Measurements from ENCODE around the gene DACH1.

DACH1 gene

DNA sequence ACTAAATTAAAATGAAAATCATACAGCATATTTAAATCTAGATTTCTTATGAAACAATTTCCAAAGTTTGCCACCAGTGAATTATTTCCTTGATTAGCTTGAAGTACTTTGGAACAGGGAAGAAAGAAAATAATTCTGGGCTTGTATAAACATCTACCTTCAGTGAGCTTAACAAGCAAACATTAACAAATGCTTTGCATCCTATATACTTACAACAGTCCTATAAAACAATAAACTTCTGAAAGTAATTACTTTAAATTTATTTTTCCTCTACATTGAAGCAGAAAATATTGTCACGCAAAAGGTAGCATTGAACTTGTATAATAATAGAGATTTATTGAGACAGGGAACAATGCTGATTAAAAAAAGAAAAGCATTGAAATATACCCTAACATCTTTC, 164.8 kb downstream of the DACH1 start:
- DNase-seq (ENCODE audit: low spot score) = no peak

- no peak for DNase-seq (ENCODE audit: low spot score)
These were observed 165.3 kb downstream of the DACH1 start for GRCh38 chr13:71701741-71702140.

- DNase-seq (ENCODE audit: low spot score) = no peak
These were observed 167.7 kb downstream of the DACH1 start for GRCh38 chr13:71699342-71699741.

- no peak for DNase-seq (ENCODE audit: low spot score)
These were observed 171.3 kb downstream of the DACH1 start for GRCh38 chr13:71695662-71696061.

GRCh38 chr13:71685072-71685471, 181.9 kb downstream of the DACH1 start:
- DNase-seq (ENCODE audit: low spot score) = no peak

- no peak for DNase-seq (ENCODE audit: low spot score)
These were observed 184.9 kb downstream of the DACH1 start for GRCh38 chr13:71681901-71682613.

DNA sequence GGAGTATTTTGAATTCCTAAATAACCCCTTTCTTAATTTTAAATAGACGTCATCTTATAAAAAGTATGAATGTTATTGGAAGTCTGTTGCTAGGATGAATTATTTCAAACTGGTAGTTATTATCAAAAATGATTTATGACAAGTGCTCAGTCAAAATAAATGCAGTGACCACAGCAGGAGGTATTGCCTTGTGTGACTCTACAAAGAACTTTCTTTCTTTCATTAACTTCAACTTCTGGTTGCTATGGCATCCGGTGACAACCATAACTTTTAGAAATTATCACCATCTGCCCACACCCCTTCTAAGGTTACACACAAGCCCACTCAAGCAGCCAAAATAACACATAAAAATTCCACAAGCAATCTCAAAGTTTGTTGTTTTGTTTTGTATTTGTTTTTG, 189.9 kb downstream of the DACH1 start:
- DNase-seq (ENCODE audit: low spot score) = no peak

- DNase-seq (ENCODE audit: low spot score) = no peak
These were observed 194.5 kb downstream of the DACH1 start for GRCh38 chr13:71672512-71672911.

GRCh38 chr13:71663431-71663830, 203.6 kb downstream of the DACH1 start:
- no peak for DNase-seq (ENCODE audit: low spot score)

DNA sequence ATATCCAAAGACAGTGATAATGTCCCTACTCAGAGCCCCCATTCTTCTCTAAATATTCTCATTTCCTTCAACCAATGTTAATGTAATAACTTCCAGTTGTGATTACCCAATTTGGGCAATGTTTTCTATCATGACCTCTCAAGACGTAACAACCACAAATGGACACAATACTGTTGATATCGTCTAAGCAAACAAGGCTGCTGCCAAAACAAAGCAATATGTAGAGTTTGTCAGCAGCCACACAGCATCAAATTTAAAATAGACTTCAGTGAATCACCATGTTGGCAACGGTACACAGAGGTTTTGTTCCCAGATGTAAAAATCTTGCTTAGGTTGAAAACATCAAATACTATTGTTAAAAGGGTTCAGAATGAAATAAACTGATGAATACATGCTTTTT, 205.1 kb downstream of the DACH1 start:
- DNase-seq (ENCODE audit: low spot score) = no peak

DNA sequence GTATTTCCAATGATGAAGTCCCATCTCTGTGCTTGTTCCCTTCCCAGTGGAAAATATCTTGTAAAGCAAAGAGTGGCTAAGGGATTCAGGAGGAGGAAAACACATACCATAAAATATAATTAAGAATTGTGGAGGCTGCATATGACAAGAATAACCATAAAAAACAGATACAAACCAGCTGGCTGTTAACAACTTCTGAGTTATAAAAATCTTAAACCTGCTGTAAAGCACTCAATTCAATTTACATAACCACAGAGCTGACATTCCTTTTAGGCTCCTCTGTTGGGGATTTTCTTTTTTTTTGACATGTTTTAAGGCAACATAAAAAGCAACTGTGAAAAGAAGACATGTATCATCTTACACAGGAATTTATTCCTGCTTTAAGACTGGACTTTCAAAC, 207.6 kb downstream of the DACH1 start:
- DNase-seq (ENCODE audit: low spot score) = no peak

- DNase-seq (ENCODE audit: low spot score) = no peak
These were observed 221.5 kb downstream of the DACH1 start for GRCh38 chr13:71645467-71645866.

DNA sequence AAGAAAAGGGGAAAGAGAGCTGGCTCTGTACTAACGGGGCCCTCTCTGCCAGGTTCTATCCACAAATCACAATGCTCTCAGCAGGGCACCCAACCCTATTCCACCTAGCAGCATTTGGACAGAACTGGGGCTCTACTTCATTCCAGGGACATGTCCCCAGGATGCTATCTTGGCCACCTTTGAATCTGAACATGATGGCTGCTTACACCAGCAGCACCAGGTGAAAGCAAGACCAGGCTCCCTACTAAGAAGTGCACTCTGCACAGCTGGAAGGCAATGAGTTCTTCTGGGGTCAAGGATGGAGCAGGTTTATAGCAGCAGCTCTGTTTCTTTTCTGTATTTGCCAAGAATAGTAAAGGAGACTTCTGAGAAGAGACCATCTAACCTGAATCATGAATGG, 222.4 kb downstream of the DACH1 start:
- DNase-seq (ENCODE audit: low spot score) = no peak

- no peak for DNase-seq (ENCODE audit: low spot score)
These were observed 223.6 kb downstream of the DACH1 start for GRCh38 chr13:71643448-71643860.

GRCh38 chr13:71638751-71639150, 228.3 kb downstream of the DACH1 start:
- no peak for DNase-seq (ENCODE audit: low spot score)

- DNase-seq (ENCODE audit: low spot score) = no peak
These were observed 232.2 kb downstream of the DACH1 start for GRCh38 chr13:71634602-71635443.

- no peak for DNase-seq (ENCODE audit: low spot score)
These were observed 232.8 kb downstream of the DACH1 start for GRCh38 chr13:71634182-71634581.

GRCh38 chr13:71632721-71633120, 234.3 kb downstream of the DACH1 start:
- DNase-seq (ENCODE audit: low spot score) = no peak

DNA sequence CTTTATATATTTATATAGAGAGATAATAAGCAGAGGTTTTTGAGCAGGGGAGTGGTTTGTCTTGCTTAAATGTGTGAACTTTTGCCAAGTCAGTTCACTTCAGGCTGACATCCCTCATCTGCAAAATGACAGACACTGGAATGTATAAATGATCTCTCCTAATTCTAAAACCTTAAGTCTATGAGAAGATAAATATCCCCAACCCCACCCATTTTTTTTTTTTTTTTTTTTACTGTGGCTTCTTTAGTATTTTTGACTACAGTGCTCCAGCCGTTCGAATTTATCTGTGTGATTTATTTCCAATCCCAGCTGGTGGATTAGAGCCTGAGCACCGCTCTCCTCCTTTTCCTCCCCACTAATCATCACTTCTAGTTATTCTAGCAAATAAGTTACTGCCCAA, 234.8 kb downstream of the DACH1 start:
- DNase-seq (ENCODE audit: low spot score) = no peak

GRCh38 chr13:71629167-71629566, 237.8 kb downstream of the DACH1 start:
- DNase-seq (ENCODE audit: low spot score) = no peak

GRCh38 chr13:71626421-71627117, 240.4 kb downstream of the DACH1 start:
- DNase-seq (ENCODE audit: low spot score) = no peak

DNA sequence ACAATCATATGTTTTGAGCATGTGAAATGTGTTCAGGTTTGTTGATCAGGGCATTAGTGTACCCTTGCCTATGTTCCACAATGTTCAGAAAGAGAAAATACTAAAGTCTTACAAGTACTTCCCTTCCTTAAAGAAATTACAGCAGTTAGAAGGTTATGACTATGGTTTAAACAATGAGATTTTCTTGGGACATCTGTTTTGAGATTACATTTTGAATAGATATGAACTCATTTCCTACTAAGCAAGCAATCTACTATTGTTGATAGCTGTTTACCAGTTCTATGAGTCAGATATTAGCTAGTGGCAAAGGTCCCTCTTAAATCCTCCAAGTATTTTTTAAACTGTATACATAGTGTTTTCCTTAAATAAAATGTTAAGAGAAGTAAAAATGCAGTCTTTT, 241.3 kb downstream of the DACH1 start:
- no peak for DNase-seq (ENCODE audit: low spot score)

Data from germinal center (tissue), 1 donor.